WTC11 (cell line): Measurements from ENCODE around the gene BFSP2. TPM values are rescaled to one million over a fixed set of nuclear protein-coding genes. Genes with fewer than 3 reads are reported as not detected.

ENCODE experiments used
- ATAC-seq: fragments of 200-7000 bp; cut with Tn5 transposase; 2 replicates; pipeline ENCODE4 v1.10.0; 2021; ENCODE audit warnings: mild to moderate bottlenecking, moderate library complexity
- CTCF ChIA-PET: fragments of 300-600 bp; sonication (Branson Sonifier 250); formaldehyde crosslinking; loops from one replicate; lab custom pipeline; 2021; ENCODE audit warnings: antibody characterized with exemption; lab: Charles Lee
- POLR2A ChIA-PET: fragments of 350-600 bp; sonication (Branson Sonifier 250); formaldehyde crosslinking; loops from one replicate; lab custom pipeline; 2021; ENCODE audit warnings: antibody characterized with exemption; lab: Charles Lee
- DNase-seq: peaks from one replicate; pipeline ENCODE4 v3.0.0; 2021; ENCODE audit warnings: low spot score
- H3K27ac Mint-ChIP-seq: 2 replicates; pipeline ENCODE4 v1.8.0; 2021; ENCODE audit warnings: mixed read lengths
- H3K27me3 Mint-ChIP-seq: 2 replicates; pipeline ENCODE4 v1.8.0; 2021; ENCODE audit warnings: low read depth, mild to moderate bottlenecking, moderate library complexity, mixed read lengths
- H3K36me3 Mint-ChIP-seq: 2 replicates; pipeline ENCODE4 v1.8.0; 2021; ENCODE audit warnings: mixed read lengths
- H3K4me1 Mint-ChIP-seq: 2 replicates; pipeline ENCODE4 v1.8.0; 2022; ENCODE audit warnings: mixed read lengths
- H3K4me3 Mint-ChIP-seq: 2 replicates; pipeline ENCODE4 v1.8.0; 2021; ENCODE audit warnings: mild to moderate bottlenecking, moderate library complexity, mixed read lengths
- H3K9me3 Mint-ChIP-seq: 2 replicates; pipeline ENCODE4 v1.8.0; 2021; ENCODE audit warnings: mixed read lengths
- ATF2 ChIP-seq: sonication (generic); formaldehyde crosslinking; IDR thresholded peaks from 2 replicates; pipeline ENCODE4 v1.8.1; 2022; ENCODE audit warnings: low read depth, missing genetic modification reagents, borderline replicate concordance
- ETV6 ChIP-seq: sonication (generic); formaldehyde crosslinking; IDR thresholded peaks from 2 replicates; pipeline ENCODE4 v1.8.1; 2022; ENCODE audit warnings: mild to moderate bottlenecking, missing genetic modification reagents
- FOXJ3 ChIP-seq: sonication (generic); formaldehyde crosslinking; IDR thresholded peaks from 2 replicates; pipeline ENCODE4 v1.9.0; 2021; ENCODE audit warnings: missing genetic modification reagents, mild to moderate bottlenecking, borderline replicate concordance
- FOXP1 ChIP-seq: sonication (generic); formaldehyde crosslinking; IDR thresholded peaks from 2 replicates; pipeline ENCODE4 v1.8.0; 2022; ENCODE audit warnings: missing genetic modification reagents, mild to moderate bottlenecking, moderate library complexity, borderline replicate concordance
- JUN ChIP-seq: sonication (generic); formaldehyde crosslinking; IDR thresholded peaks from 2 replicates; pipeline ENCODE4 v1.8.0; 2023; ENCODE audit warnings: mild to moderate bottlenecking, missing genetic modification reagents
- MYBL2 ChIP-seq: sonication (generic); formaldehyde crosslinking; IDR thresholded peaks from 2 replicates; pipeline ENCODE4 v1.8.1; 2023; ENCODE audit warnings: mild to moderate bottlenecking, moderate library complexity, missing genetic modification reagents
- NFE2L1 ChIP-seq: sonication (generic); formaldehyde crosslinking; IDR thresholded peaks from 2 replicates; pipeline ENCODE4 v1.8.1; 2023; ENCODE audit warnings: missing genetic modification reagents
- NR1H2 ChIP-seq: sonication (generic); formaldehyde crosslinking; IDR thresholded peaks from 2 replicates; pipeline ENCODE4 v1.9.0; 2021; ENCODE audit warnings: mild to moderate bottlenecking, moderate library complexity, missing genetic modification reagents
- PRDM15 ChIP-seq: sonication (generic); formaldehyde crosslinking; IDR thresholded peaks from 2 replicates; pipeline ENCODE4 v1.8.0; 2022; ENCODE audit warnings: missing genetic modification reagents
- RELA ChIP-seq: sonication (generic); formaldehyde crosslinking; IDR thresholded peaks from 2 replicates; pipeline ENCODE4 v1.8.1; 2022; ENCODE audit warnings: missing genetic modification reagents, mild to moderate bottlenecking, borderline replicate concordance
- SOX15 ChIP-seq: fragments of 250-450 bp; sonication (Bioruptor Pico); IDR thresholded peaks from 2 replicates; pipeline ENCODE4 v1.9.0; 2021; ENCODE audit warnings: mild to moderate bottlenecking
- SP1 ChIP-seq: sonication (generic); formaldehyde crosslinking; conservative IDR thresholded peaks from 2 replicates; pipeline ENCODE4 v1.8.1; 2022; ENCODE audit warnings: missing genetic modification reagents
- ZNF121 ChIP-seq: sonication (generic); formaldehyde crosslinking; IDR thresholded peaks from 2 replicates; pipeline ENCODE4 v1.8.0; 2023; ENCODE audit warnings: missing genetic modification reagents
- ZNF263 ChIP-seq: sonication (generic); formaldehyde crosslinking; IDR thresholded peaks from 2 replicates; pipeline ENCODE4 v1.8.1; 2022; ENCODE audit warnings: low read depth, mild to moderate bottlenecking, moderate library complexity, missing genetic modification reagents
- ZNF532 ChIP-seq: fragments of 250-450 bp; sonication (Bioruptor Pico); IDR thresholded peaks from 2 replicates; pipeline ENCODE4 v1.9.0; 2021; ENCODE audit warnings: mild to moderate bottlenecking, borderline replicate concordance
- ZNF671 ChIP-seq: fragments of 250-450 bp; sonication (Bioruptor Pico); IDR thresholded peaks from 2 replicates; pipeline ENCODE4 v1.8.0; 2021; ENCODE audit warnings: mild to moderate bottlenecking
- total RNA-seq: library from RNA; stranded (reverse); gene quantifications from 3 replicates; pipeline ENCODE4 v1.2.3, GENCODE V29; 2021
- TF ChIP-seq, protein P1 (sequence below): fragments of 250-450 bp; sonication (Bioruptor Pico); IDR thresholded peaks from 2 replicates; pipeline ENCODE4 v2.1.2; 2022; ENCODE audit warnings: mild to moderate bottlenecking, moderate library complexity
- TF ChIP-seq, protein P2 (sequence below): sonication (generic); formaldehyde crosslinking; IDR thresholded peaks from 2 replicates; pipeline ENCODE4 v1.8.1; 2023; ENCODE audit warnings: mild to moderate bottlenecking, moderate library complexity, missing genetic modification reagents

The BFSP2 gene
- total RNA-seq, 1 experiment from 2014 or later, result not detected

GRCh38 chr3:133381346-133382109 lies 18.3 kb upstream of the BFSP2 start:
- H3K4me3 Mint-ChIP-seq, result no peak overlapping the region
- no peak for TF ChIP-seq FOXJ3 (CRISPR knock-in tag)
- no peak for TF ChIP-seq ZNF263 (CRISPR knock-in tag)
- TF ChIP-seq ATF2 (CRISPR knock-in tag), result no peak
- TF ChIP-seq PRDM15 (CRISPR knock-in tag), result no peak
- TF ChIP-seq RELA, result no peak
- no peak for TF ChIP-seq FOXP1 (CRISPR knock-in tag)
- TF ChIP-seq, protein P1, sequence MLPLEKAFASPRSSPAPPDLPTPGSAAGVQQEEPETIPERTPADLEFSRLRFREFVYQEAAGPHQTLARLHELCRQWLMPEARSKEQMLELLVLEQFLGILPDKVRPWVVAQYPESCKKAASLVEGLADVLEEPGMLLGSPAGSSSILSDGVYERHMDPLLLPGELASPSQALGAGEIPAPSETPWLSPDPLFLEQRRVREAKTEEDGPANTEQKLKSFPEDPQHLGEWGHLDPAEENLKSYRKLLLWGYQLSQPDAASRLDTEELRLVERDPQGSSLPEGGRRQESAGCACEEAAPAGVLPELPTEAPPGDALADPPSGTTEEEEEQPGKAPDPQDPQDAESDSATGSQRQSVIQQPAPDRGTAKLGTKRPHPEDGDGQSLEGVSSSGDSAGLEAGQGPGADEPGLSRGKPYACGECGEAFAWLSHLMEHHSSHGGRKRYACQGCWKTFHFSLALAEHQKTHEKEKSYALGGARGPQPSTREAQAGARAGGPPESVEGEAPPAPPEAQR (CRISPR knock-in tag), result no peak
- no peak for TF ChIP-seq SP1 (CRISPR knock-in tag)
- TF ChIP-seq, protein P2, sequence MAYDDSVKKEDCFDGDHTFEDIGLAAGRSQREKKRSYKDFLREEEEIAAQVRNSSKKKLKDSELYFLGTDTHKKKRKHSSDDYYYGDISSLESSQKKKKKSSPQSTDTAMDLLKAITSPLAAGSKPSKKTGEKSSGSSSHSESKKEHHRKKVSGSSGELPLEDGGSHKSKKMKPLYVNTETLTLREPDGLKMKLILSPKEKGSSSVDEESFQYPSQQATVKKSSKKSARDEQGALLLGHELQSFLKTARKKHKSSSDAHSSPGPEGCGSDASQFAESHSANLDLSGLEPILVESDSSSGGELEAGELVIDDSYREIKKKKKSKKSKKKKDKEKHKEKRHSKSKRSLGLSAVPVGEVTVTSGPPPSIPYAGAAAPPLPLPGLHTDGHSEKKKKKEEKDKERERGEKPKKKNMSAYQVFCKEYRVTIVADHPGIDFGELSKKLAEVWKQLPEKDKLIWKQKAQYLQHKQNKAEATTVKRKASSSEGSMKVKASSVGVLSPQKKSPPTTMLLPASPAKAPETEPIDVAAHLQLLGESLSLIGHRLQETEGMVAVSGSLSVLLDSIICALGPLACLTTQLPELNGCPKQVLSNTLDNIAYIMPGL (CRISPR knock-in tag), result no peak
- TF ChIP-seq NFE2L1 (CRISPR knock-in tag), result no peak
- no peak for TF ChIP-seq JUN (CRISPR knock-in tag)
- TF ChIP-seq MYBL2, result no peak
- TF ChIP-seq, all 79 proteins: peak for 0
- ChIA-PET CTCF (interaction anchor here (1.3 to 6.3 kb wide), 3 partner anchors 9 to 650 kb away, joined by 4 to 46 read pairs (median 8); no protein-coding TSS in a partner anchor), POLR2A (interaction anchor here (0.5 to 0.6 kb wide), 2 partner anchors 342 to 1423 kb away, joined by 3 to 4 read pairs; no protein-coding TSS in a partner anchor)
- H3K9me3 Mint-ChIP-seq, result no peaks in the 10 kb centered on the region
- peaks cover 21% of the 10 kb centered on the region for H3K4me1 Mint-ChIP-seq
- no peak for DNase-seq
- ATAC-seq, result no peak
- no peaks in the 10 kb centered on the region for H3K36me3 Mint-ChIP-seq
- H3K27ac Mint-ChIP-seq, result no peak overlapping the region
- no peaks in the 10 kb centered on the region for H3K27me3 Mint-ChIP-seq

GRCh38 chr3:133383175-133383574 lies 16.7 kb upstream of the BFSP2 start:
- ChIA-PET POLR2A (no interaction called here), CTCF (interaction anchor here (1.2 to 6.3 kb wide), 3 partner anchors 342 to 657 kb away, joined by 4 to 46 read pairs (median 14); no protein-coding TSS in a partner anchor)
- Mint-ChIP-seq H3K27ac (no peak overlapping the region), H3K4me1 (peaks cover 19% of the 10 kb centered on the region), H3K4me3 (no peak overlapping the region), H3K27me3 (no peaks in the 10 kb centered on the region), H3K9me3 (no peaks in the 10 kb centered on the region), H3K36me3 (no peaks in the 10 kb centered on the region)
- DNase-seq, result no peak
- TF ChIP-seq ZNF532 (no peak), ZNF671 (no peak), NR1H2 (no peak), ZNF121 (no peak), SOX15 (CRISPR knock-in tag) (no peak), ETV6 (CRISPR knock-in tag) (no peak)
- no peak for ATAC-seq
